HCT116 (cell line): ENCODE measurements around the gene ITPKB. TPM values are rescaled to one million over a fixed set of nuclear protein-coding genes. Genes with fewer than 3 reads are reported as not detected.
"Not testable (repeated sequence)": the region's sequence is repeated elsewhere in the genome, so short reads cannot be mapped to it uniquely, and the experiment has no call there.

Experiments
- ATAC-seq: fragments of 200-7000 bp; cut with Tn5 transposase; 2 replicates; pipeline ENCODE4 v1.9.1; 2020; ENCODE audit warnings: mild to moderate bottlenecking, moderate library complexity
- BruUV-seq: library from RNA; stranded (reverse); fragments of 400-500 nt; replicated peaks from 2 replicates; lab custom pipeline; 2021; lab: Mats Ljungman, UMichigan
- CTCF ChIA-PET: fragments of 300-600 bp; sonication (Branson Sonifier 250); formaldehyde crosslinking; loops from one replicate; lab custom pipeline; 2021; ENCODE audit warnings: antibody characterized with exemption; lab: Charles Lee
- POLR2A ChIA-PET: fragments of 300-600, 350-600 bp; sonication (Branson Sonifier 250); formaldehyde crosslinking; loops from one replicate; lab custom pipeline; 2021; ENCODE audit warnings: antibody characterized with exemption; lab: Charles Lee
- RAD21 ChIA-PET, 2 experiments: fragments of 300-600 bp; sonication (Branson Sonifier 250); formaldehyde crosslinking; loops; one replicate each; lab custom pipeline; 2023; ENCODE audit warnings: low total read pairs in 2 of 2; ENCODE audit not compliant: uncharacterized antibody in 2 of 2, unreplicated experiment in 2 of 2, low non-redundant PET in 1 of 2; lab: Charles Lee
- DNase-seq: peaks from one replicate; pipeline ENCODE4 v3.0.0-alpha.2; 2010; ENCODE audit warnings: low read depth, low spot score
- H2AFZ ChIP-seq: fragments of 200-600 bp; shearing (Covaris generic), sonication (generic); 2 replicates; pipeline ENCODE4 v1.6.1; 2017; ENCODE audit warnings: low read depth, mixed run types, mixed read lengths, antibody characterized with exemption, low read length; ENCODE audit not compliant: poor library complexity, severe bottlenecking
- H3K27ac ChIP-seq: 2 replicates; pipeline ENCODE4 v1.5.1; 2012; ENCODE audit warnings: low read depth, low read length
- H3K27me3 ChIP-seq: fragments of 200-600 bp; sonication (generic); 2 replicates; pipeline ENCODE4 v1.6.1; 2016; ENCODE audit warnings: mixed run types, low read length, mixed read lengths; ENCODE audit not compliant: insufficient read depth
- H3K36me3 ChIP-seq, 2 experiments: fragments of 200-500 bp in 1 of 2; fragments of 200-600 bp in 1 of 2; sonication (Bioruptor generic) in 1 of 2; sonication (generic) in 1 of 2; 2 replicates each; pipeline versions ENCODE4 v1.5.1 to v1.6.1; 2014 to 2016; ENCODE audit warnings: low read length in 2 of 2, inconsistent platforms in 1 of 2, mixed read lengths in 1 of 2, mixed run types in 1 of 2; ENCODE audit not compliant: insufficient read depth in 2 of 2, control insufficient read depth in 1 of 2
- H3K4me1 ChIP-seq, 2 experiments: fragments of 200-600 bp in 1 of 2; sonication (generic) in 1 of 2; 2 replicates each; pipeline versions ENCODE4 v1.5.1 to v1.6.1; 2012 to 2017; ENCODE audit warnings: low read length in 2 of 2, inconsistent platforms in 1 of 2, mild to moderate bottlenecking in 1 of 2, mixed read lengths in 1 of 2, mixed run types in 1 of 2, moderate library complexity in 1 of 2; ENCODE audit not compliant: insufficient read depth in 2 of 2, control insufficient read depth in 1 of 2
- H3K4me2 ChIP-seq: fragments of 200-600 bp; sonication (generic); 2 replicates; pipeline ENCODE4 v1.6.1; 2017; ENCODE audit warnings: mixed run types, low read length, mixed read lengths
- H3K4me3 ChIP-seq, 2 experiments: fragments of 200-600 bp in 1 of 2; sonication (generic) in 1 of 2; replicated peaks in 1 of 2; 2 replicates each; pipeline ENCODE4 v1.5.1; 2011 to 2016; ENCODE audit warnings: low read length in 2 of 2, control low read depth in 1 of 2, low read depth in 1 of 2, mild to moderate bottlenecking in 1 of 2, mixed read lengths in 1 of 2, mixed run types in 1 of 2
- H3K79me2 ChIP-seq: fragments of 200-600 bp; sonication (generic); 2 replicates; pipeline ENCODE4 v1.6.1; 2017; ENCODE audit warnings: mild to moderate bottlenecking, mixed run types, low read length, moderate library complexity, mixed read lengths; ENCODE audit not compliant: insufficient read depth
- H3K9ac ChIP-seq: fragments of 200-600 bp; sonication (generic); 2 replicates; pipeline ENCODE4 v1.6.1; 2016; ENCODE audit warnings: low read length, mixed read lengths
- H3K9me2 ChIP-seq: fragments of 200-600 bp; sonication (generic), shearing (Covaris generic); 2 replicates; pipeline ENCODE4 v1.6.1; 2017; ENCODE audit warnings: mixed run types, mild to moderate bottlenecking, moderate library complexity; ENCODE audit not compliant: insufficient read depth
- H3K9me3 ChIP-seq, 2 experiments: fragments of 200-500 bp in 1 of 2; fragments of 200-600 bp in 1 of 2; sonication (Bioruptor generic) in 1 of 2; sonication (generic) in 1 of 2; 2 replicates each; pipeline ENCODE4 v1.6.1; 2014 to 2017; ENCODE audit warnings: low read length in 2 of 2, mixed read lengths in 2 of 2, inconsistent platforms in 1 of 2, low read depth in 1 of 2, mild to moderate bottlenecking in 1 of 2, mixed run types in 1 of 2, moderate library complexity in 1 of 2; ENCODE audit not compliant: control insufficient read depth in 1 of 2, insufficient read depth in 1 of 2
- H4K20me1 ChIP-seq: fragments of 200-600 bp; sonication (generic), shearing (Covaris generic); 2 replicates; pipeline ENCODE4 v1.6.1; 2017; ENCODE audit warnings: mixed run types, mild to moderate bottlenecking, moderate library complexity; ENCODE audit not compliant: insufficient read depth
- EGR1 ChIP-seq: IDR thresholded peaks from 2 replicates; pipeline ENCODE4 v1.6.1; 2012; ENCODE audit warnings: low read depth
- REST ChIP-seq: IDR thresholded peaks from 2 replicates; pipeline ENCODE4 v1.6.1; 2012; ENCODE audit warnings: low read depth
- SRF ChIP-seq: IDR thresholded peaks from 2 replicates; pipeline ENCODE4 v1.6.1; 2012; ENCODE audit warnings: low read depth
- ZNF274 ChIP-seq: fragments of 200-500 bp; sonication (Bioruptor generic); IDR thresholded peaks from 2 replicates; pipeline ENCODE4 v1.6.1; 2014; ENCODE audit warnings: mild to moderate bottlenecking, low read depth, low read length, inconsistent platforms
- intact Hi-C: fragments of 100-400 bp; cut with micrococcal nuclease; formaldehyde crosslinking; loops from 2 replicates; pipeline ENCODE4 v1.10.0; 2022
- total RNA-seq: library from RNA; stranded (reverse); gene quantifications from one replicate; pipeline ENCODE4 v1.2.1, GENCODE V29; 2021; ENCODE audit not compliant: unreplicated experiment

ITPKB gene
- total RNA-seq, 1 experiment from 2014 or later, result 4.4 TPM

GRCh38 chr1:226640321-226641136, 98.6 kb downstream of the ITPKB start:
- ChIA-PET CTCF (interaction anchor here (2.6 kb wide), 1 partner anchor 14 kb away, joined by 12 read pairs; no protein-coding TSS in a partner anchor), POLR2A (interaction anchor here (2.1 kb wide), 1 partner anchor 175 kb away, joined by 4 read pairs; no protein-coding TSS in a partner anchor), RAD21 (no interaction called here)
- H3K27ac ChIP-seq, result no peak overlapping the region
- H3K9me3 ChIP-seq, result no peaks in the 10 kb centered on the region
- no peaks in the 10 kb centered on the region for H3K79me2 ChIP-seq
- no TSS peak for BruUV-seq
- no peaks in the 10 kb centered on the region for H4K20me1 ChIP-seq
- no peaks in the 10 kb centered on the region for H3K9me2 ChIP-seq
- no peaks in the 10 kb centered on the region for H3K36me3 ChIP-seq
- H3K27me3 ChIP-seq, result no peaks in the 10 kb centered on the region
- no peak overlapping the region for H2AFZ ChIP-seq
- TF ChIP-seq EGR1 (no peak), SRF (no peak), ZNF274 (no peak)
- intact Hi-C loops, result no loop called here
- ATAC-seq, result no peak
- DNase-seq, result no peak
- H3K4me1 ChIP-seq, result peaks cover 24 to 37% of the 10 kb centered on the region in 2 experiments
- no peak overlapping the region for H3K4me3 ChIP-seq
- no peak overlapping the region for H3K9ac ChIP-seq
- H3K4me2 ChIP-seq, result no peak overlapping the region

GRCh38 chr1:226639631-226640061, 99.4 kb downstream of the ITPKB start:
- Histone ChIP-seq H4K20me1 (no peaks in the 10 kb centered on the region), H3K9me3 (no peaks in the 10 kb centered on the region), H3K79me2 (no peaks in the 10 kb centered on the region), H3K9ac (no peak overlapping the region), H3K27ac (no peak overlapping the region), H2AFZ (no peak overlapping the region), H3K36me3 (no peaks in the 10 kb centered on the region), H3K27me3 (no peaks in the 10 kb centered on the region), H3K4me1 (peaks cover 27 to 37% of the 10 kb centered on the region in 2 experiments), H3K4me2 (no peak overlapping the region), H3K9me2 (no peaks in the 10 kb centered on the region), H3K4me3 (no peak overlapping the region)
- ChIA-PET POLR2A (no interaction called here), RAD21 (no interaction called here), CTCF (interaction anchor here (2.6 kb wide), 1 partner anchor 13 kb away, joined by 12 read pairs; no protein-coding TSS in a partner anchor)
- ATAC-seq (no peak), DNase-seq (no peak)
- BruUV-seq, result no TSS peak
- intact Hi-C loops, result loop anchor here (10.0 kb wide), 1 partner anchor 295 kb away; no protein-coding TSS in a partner anchor
- no peak for TF ChIP-seq REST

GRCh38 chr1:226639206-226639605, 99.9 kb downstream of the ITPKB start:
- POLR2A ChIA-PET, H3K79me2 ChIP-seq, H3K9me2 ChIP-seq, H3K9ac ChIP-seq, BruUV-seq, H3K36me3 ChIP-seq, H3K9me3 ChIP-seq, H3K4me2 ChIP-seq, DNase-seq, CTCF ChIA-PET, ATAC-seq, H3K27ac ChIP-seq, H4K20me1 ChIP-seq, H3K4me3 ChIP-seq, RAD21 ChIA-PET, H2AFZ ChIP-seq, H3K27me3 ChIP-seq: not testable (repeated sequence)
- H3K4me1 ChIP-seq, result peaks cover 23 to 37% of the 10 kb centered on the region in 2 experiments
- intact Hi-C loops, result loop anchor here (10.0 kb wide), 1 partner anchor 296 kb away; no protein-coding TSS in a partner anchor
